Measurements from ENCODE around the gene TBCD.

The TBCD gene

DNA sequence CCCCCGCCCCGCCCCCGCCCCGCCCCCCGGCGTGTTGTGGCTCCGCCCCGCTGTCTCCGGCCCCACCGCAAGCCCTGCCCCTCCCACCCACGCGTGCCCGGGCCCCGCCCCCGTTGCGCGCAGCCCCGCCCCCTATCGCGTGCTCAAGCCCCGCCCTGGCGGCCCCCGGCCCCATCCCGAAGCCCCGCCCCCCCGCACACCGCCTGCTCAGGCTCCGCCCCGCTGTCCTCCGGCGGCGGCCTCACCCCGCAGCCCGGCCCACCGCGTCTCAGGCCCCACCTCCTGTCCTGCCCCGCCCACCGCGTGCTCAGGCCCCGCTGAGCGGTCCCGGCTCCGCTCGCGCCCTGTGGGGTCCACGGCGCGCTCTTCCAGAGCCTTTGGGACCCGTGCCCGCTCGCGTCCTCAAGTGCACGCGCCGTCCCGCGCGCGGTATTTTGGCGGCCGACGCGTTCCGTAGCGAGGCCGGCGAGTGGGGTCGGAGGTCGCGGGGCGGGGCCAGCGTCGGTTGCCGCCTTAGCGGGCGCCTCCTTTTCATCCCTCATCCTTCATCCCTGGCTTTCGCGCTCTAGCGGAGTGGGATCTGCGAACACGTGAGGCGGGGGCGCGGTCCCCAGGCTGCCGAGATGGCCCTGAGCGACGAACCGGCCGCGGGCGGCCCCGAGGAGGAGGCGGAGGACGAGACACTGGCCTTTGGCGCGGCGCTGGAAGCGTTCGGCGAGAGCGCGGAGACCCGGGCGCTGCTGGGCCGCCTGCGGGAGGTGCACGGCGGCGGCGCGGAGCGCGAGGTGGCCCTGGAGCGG, at the start of gene TBCD:
TSS of gene TBCD (plus strand) at position 495 of the 800 bp plus-strand sequence. CDS start at position 624, 129 bp downstream.
- peak; percentile 77 to 79 for DNase-seq (ENCODE audit: low read depth in 2 of 2)

DNA sequence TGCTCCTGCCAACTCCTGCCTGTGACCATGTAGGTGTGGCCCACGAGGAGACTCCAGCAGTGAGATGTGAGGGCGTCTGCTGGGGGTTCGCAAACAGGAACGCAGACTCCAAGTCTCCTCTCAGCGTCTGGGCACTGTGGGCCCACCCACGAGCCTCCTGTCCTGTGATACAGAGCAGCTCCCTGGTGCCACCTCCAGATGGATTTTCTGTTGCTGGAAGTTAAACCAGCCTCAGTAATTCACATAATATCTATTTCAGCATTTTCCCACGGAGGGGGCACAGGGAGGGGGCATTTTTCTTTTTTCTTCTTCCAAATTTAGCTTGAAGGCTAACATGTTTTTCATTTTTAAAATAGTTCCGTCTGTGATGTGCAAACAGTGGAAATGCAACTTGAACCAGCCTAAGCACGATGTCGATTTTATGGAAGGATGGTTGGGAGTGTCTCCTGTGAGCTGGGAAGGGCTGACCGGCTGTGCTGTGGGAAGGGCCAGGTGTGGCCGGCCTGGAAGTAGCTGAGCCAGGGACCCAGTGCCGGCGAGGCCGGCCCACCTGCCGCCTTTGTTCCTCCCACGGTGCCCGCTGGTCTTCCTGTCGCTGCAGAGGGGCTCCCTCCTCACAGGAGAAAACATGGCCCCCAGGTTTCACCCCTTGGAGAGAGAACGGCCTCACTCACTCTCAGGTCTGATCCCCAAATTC, 49.5 kb upstream of the TBCD start:
- no peak for DNase-seq (ENCODE audit: low read depth in 2 of 2)

DNA sequence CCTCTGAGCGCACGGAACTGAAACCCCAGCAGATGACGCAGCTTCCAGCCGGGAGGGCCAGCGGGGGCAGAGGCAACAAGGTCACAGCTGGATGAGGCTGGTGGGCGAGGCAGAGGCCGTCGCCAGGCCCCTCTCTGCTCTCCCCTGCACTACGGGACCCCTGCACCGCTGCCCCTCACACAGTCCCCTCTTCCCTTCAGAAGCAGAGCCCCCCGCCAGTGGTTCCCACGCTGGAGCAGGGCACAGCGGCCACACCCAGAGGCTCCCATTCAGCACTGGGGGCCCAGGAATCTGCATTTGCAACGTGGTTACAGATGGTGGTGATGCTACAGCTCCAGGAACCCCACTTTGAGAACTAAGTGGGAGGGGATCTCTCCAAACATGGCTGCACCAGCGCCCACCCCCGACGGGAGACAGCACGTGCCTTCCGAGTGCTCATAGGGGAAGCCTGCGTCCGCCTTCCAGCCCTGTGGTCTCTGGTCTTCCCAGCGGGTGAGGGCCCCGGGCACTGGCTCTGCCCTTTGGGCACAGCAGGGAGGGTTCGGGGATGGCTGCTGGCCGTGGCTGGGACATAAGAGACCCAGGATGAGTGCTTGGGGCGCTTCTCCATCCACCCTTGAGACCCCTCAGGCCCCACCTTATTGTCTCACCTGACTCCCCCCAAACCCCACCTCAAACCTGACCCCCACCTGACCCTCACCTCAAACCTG, 48.7 kb upstream of the TBCD start:
- DNase-seq (ENCODE audit: low read depth in 2 of 2) = no peak

DNA sequence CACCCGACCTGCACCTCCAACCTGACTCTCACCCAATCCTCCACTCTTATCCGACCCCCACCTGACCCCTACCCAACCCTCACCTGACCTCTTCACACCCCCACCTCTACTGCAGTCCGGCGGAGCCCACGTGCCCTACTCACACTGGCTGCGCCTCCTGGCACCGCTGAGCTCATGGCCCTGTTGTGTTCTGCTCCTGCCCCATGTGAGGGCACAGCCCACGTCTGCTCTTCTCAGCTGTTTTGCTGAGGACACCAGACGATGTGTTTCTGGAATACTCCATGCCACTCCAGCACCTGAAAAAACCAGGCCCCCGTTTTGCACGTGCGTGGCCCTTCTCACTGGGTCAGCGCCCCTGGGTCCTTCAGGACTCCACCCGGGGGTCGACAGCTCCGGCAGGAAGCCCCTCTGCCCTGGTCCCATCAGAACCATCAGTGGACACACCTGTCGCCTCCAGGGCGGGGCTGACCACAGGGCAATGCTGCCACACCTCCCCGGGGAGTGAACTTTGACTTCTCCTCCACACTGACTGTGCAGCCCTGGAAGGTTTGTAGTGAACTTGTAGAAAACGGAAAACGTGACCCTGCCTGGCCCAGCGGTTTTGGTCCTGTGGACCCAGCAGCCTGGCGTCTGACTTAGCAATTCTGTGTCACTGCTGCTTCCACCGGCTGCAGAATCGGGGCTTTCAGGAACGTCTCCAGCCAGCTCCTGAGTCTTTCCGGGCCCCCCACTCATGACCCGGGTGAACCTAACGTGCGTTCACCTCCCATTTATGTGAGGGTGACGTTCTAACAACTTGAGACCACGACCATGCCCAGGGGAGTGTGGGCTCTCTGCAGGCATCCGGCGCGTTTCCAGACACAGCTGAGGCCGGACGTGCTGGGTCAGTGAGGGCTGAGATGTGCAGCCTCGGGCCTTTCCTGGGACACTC, 47.7 kb upstream of the TBCD start:
- no peak for DNase-seq (ENCODE audit: low read depth in 2 of 2)

DNA sequence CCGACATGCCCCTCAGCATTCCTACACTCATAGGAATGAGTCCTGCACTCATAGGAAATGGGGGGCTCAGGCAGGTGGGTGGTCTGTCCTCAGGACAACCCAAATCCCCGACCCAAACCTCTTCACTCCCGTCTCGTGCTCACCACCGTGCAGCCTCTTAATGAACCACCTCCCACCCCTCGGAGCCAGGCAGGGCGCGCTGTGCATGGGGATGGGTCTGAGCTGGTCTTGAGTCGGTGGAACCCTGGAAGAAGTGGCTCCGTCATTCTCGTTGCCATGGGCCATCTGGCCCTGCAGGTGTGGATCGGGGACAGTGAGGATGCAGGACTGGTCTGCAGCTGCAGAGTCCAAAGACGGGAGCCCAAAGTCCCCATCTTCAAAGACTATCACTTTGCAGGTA, 47.0 kb upstream of the TBCD start:
- DNase-seq (ENCODE audit: low read depth in 2 of 2) = no peak

DNA sequence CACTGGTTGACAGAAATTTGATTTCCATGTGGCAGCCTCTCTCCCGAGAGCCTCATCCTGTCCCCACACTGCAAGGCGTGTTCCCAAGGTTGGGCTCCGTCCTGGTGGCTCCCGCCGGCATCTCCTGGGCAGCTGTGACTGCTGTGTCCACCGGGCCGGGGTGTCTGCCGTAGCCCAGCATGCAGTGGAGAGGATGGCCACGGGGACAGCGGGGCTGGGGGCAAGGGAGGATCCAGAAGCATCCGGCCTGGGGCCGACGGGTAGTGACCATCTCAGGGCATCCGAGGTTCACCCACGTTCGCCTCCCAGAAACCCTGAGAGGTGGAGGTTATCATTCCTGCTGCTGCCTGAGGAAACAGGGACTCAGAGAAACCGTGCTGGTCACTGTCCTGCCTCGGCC, 46.1 kb upstream of the TBCD start:
- no peak for DNase-seq (ENCODE audit: low read depth in 2 of 2)

DNA sequence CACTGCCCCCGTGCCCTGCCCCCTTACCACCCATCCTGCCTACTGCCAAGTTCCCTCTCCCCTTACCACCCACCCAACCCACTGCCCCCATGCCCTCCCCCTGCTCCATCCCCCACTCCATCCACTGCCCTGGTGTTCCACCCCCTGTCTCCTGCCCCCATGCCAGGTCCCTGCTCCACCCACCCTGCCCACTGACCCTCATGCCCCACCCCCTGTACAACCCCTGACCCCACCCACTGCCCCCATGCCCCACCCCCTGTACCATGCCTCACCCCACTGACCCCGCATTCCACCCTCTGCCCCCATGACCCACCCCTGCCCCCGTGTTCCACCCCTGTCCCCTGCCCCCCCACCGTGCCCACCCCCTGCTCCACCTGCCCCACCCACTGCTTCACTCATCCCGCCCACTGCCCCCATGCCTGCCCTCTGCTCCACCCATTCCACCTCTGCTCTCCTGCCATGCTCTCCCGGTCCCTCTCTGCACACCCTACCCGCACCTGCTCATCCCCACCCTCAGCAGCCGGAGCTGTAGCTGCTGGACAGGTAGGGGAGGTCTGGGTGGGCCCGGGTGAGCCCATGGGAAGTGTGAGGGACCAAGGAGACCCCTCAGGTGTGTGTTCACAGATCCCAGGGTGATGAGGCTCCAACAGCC, 42.7 kb upstream of the TBCD start:
- no peak for DNase-seq (ENCODE audit: low read depth in 2 of 2)

DNA sequence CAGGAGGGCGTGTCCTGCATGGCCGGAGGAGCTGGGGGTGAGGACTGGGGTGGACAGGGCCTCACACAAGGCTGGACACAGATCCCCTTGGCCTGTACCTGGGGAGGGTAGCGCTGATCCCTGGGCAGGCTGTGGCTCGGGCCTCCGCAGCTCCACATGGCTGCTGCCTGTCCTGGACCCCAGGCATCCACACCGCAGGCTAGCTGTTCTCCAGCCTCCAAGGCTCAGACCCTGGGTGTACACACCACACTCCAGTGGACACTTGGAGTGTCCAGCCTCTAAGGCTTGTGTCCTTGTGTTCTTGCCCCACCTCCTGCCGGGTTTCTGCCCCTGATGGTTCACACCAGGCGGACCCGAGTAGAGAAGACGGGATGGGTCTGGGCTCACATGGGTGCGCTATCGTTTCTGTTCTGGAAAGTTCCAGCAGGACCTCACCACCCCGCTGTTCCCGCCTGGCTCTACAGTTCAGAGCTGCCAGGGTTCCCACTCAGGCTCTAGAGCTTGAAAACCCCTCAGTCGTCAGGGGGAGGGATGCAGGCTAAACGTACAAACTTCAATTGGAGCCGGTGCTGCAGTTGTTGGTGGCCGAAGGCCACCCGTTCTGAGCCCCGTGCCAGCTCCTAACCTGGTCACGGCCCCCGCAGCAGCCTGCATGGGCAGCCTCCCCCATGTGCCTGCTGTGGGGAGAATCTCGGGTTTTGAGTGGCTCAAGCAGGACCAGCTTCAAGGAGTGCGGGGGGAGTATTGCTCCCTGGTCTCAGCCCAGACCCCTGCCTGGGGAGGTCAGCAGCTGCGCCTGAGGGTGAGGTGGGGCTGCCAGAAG, 42.0 kb upstream of the TBCD start:
- DNase-seq (ENCODE audit: low read depth in 2 of 2) = no peak

DNA sequence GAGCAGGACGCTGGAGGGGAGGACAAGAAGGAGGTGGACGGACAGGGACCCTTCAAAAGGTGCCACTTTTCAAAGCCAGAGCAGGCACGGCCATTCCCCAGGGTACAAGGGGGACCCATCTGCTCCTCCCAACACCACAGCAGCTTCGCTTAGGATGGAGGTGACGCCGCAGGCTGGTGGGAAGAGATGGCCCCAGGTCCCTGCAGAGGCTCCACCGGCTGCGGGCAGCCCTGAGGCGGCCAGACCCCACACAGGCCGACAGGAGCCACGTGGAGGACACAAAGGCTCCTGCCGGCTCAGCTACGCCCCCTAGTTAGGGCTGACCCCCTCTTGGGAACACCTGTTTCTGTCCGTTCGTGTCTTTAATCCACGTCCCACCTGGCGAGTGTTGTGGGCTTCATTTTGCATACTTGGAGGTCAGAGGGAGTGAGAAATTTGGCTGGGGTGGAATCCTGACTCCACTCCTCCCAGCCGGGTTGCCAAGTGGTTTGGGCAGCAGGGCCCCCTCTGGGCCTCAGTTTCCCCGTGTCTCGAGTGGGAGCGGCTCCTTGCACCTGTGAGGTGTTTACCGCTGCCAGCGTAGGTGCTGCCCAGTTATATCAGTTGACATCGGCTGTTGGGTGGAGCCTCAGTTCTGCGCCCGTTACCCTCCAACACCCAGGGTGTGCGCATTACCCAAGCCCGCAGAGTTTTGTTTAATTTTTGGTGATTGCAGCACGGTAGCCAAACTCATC, 41.2 kb upstream of the TBCD start:
- DNase-seq (ENCODE audit: low read depth in 2 of 2) = no peak

DNA sequence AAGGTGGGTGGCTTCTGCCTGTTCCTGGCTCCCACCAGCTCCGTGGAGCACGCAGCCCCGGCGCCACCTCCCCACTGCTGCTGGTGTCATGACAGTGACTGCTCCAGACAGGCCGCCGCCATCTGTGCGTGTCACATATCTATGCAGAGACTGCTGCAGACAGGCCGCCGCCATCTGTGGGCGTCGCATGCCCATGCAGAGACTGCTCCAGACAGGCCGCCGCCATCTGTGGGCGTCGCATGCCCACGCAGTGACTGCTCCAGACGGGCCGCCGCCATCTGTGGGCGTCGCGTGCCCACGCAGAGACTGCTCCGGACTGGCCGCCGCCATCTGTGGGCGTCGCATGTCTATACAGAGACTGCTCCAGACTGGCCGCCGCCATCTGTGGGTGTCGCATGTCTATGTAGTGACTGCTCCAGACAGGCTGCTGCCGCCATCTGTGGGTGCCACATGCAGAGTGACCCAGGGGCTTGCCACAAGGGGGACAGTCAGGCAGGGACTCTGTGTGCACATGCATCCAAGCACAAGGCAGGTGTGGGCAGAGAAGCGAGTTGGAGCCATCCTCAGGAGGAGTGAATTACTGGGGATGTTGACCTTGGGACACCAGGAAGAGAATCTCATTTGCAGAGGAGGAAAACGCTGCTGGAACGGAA, 38.7 kb upstream of the TBCD start:
- no peak for DNase-seq (ENCODE audit: low read depth in 2 of 2)

DNA sequence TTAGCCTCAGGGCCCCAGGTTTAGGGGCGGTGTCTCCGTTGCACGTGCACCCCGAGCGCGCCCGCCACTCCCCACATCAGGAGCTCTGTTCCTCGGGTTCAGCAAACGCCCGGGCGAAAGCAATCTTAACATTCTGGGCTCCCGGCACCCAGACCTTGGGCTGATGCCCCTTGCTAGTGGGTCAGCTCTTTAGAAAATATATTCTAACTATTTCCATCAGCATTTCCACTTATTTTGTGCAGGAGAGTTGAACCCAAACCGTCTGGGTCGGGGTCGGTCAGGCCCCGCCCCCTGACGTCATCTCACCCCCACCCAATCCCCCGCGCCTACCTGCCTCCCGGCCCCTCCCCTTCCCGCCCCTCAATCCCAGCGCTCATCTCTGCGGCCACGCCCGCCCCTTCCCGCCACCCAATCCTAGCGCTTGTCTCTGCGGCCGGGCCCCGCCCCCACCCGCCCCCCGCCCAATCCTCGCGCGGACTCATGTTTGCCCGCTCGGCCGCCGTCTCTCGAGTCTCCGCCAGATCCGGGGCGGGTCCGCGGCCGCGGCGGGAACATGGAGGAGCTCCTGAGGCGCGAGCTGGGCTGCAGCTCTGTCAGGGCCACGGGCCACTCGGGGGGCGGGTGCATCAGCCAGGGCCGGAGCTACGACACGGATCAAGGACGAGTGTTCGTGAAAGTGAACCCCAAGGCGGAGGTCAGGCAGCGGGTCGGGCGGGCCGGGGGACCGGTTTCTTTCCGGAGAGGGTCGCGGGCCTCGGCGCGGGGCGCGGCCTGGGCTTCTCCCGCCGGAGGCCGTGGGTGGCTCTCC, 35.5 kb upstream of the TBCD start, which contains the start of gene FN3KRP:
TSS of gene FN3KRP (plus strand) at position 504 of the 808 bp plus-strand sequence. CDS start at position 554, 50 bp downstream.
- peak; percentile 74 to 81 for DNase-seq (ENCODE audit: low read depth in 2 of 2)

DNA sequence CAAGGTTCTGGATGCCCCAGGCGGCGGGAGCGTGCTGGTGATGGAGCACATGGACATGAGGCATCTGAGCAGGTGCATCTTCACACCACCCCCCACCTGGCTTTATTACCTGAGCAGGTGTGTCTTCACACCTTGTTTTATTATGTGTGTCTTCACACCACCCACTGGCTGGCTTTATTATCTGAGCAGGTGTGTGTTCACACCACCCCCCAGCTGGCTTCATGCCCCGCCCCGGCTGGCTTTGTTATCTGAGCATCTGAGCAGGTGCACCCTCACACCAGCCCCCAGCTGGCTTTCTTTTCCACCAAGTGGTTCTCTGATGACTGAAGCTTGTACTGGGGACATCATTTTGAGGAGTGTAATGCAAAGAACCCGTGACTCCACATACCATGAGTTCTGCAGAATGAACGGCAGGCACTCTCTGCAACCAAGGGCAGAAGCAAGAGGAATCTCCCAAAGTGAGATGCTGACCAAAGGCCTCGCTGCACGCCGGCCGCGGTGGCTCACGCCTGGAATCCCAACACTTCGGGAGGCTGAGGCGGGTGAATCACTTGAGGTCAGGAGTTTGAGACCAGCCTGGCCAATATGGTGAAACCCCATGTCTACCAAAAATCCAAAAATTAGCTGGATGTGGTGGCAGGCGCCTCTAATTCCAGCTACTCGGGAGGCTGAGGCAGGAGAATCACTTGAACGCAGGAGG, 32.7 kb upstream of the TBCD start:
- no peak for DNase-seq (ENCODE audit: low read depth in 2 of 2)

DNA sequence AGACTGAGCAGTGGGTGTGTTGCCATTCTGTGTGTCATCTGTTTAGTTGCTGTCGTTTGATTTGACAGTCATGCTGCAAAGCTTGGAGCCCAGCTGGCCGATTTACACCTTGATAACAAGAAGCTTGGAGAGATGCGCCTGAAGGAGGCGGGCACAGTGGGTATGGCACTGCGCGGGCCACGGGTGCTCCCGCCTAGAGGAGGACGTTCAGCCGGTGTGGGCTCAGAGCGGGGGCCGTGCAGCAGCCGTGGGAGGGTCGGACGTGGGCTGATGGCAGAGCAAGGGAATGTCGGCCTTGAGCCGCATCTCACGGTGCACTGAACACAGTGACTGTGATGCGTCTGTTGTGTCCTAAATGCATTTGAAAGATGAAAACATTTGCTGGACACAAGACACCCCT, 31.7 kb upstream of the TBCD start:
- DNase-seq (ENCODE audit: low read depth in 2 of 2) = no peak

DNA sequence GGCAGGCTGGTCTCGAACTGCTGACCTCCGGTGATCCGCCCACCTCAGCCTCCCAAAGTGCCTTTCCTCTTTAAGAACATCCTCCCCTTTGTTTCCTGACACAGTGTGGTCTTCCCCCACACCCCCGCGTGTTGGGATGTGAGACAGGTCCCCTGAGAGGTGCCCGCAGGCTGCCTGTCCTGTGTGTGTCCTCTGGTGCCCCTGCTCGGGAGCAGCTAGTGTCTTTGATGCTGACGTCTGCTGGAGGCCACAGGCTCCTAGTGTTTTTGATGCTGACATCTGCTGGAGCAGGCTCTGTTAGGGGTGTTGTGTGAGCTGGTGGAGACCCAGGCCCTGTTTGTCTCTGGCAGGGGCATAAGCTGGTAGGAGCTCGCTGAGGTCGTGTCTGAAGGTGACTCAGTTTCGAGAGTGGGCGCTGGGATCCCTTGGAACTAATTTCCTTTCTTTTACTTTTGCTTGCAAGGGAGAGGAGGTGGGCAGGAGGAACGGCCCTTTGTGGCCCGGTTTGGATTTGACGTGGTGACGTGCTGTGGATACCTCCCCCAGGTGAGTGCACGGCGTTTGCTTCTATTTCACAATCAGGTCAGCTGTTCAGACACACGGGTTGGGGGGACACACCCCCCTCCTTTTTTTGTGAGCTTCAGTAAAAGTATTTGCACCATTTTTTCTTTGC, 29.4 kb upstream of the TBCD start:
- no peak for DNase-seq (ENCODE audit: low read depth in 2 of 2)

DNA sequence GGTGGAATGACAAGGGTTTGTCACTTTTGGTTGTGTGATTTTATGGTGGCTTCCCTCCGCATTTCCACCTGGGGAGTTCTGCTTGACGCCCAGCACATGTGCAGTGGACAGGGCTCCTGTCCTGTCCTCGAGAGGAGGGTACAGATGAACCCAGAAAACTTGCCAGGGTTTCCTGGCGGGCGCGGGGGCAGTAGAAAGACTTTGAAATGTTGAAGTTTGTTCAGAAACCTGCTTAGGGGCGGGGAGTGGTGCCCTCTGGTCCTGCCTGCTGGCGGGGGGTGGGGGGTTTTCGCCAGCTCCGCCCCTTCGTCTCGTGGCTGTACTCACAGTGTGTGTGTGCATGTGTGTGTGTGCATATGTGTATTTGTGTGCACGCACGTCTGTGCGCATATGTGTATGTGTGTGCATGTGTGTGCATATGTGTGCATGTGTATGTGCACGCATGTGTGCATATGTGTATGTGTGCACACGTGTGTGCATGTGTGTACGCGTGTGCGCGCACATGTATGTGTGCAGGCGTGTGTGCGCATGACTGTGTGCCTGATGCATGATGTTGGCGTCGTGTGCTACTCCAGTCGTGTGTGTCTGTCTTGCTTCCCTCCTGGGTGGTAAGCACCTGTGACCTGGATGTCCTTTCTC, 28.6 kb upstream of the TBCD start:
- DNase-seq (ENCODE audit: low read depth in 2 of 2) = no peak

DNA sequence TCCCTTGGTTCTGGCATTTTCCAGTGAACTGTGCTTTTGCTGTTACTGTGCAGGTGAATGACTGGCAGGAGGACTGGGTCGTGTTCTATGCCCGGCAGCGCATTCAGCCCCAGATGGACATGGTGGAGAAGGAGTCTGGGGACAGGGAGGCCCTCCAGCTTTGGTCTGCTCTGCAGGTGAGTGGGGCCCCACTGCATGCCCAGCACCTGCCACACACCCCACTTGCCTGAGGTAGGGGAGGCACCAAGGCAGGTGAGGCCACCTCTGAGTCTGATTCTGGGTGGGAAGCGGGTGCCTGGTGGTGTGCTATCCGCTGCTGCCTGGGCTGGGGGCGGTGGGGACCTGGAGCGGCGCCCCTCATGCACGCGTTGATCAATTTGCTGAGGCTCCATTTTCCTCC, 25.4 kb upstream of the TBCD start:
- no peak for DNase-seq (ENCODE audit: low read depth in 2 of 2)

Data from fibroblast of skin of left quadriceps (primary cell).